ENCODE measurements around the gene PARD3. TPM values are rescaled to one million over a fixed set of nuclear protein-coding genes. Genes with fewer than 3 reads are reported as not detected.
A peak's percentile ranks its signal among the peaks of the same experiment; 100 is the strongest.

Gene PARD3
- total RNA-seq, 3 donors from 2014 or later = 39.5 to 87.9 (median 47.0) TPM

GRCh38 chr10:34205452-34205851 is 609.6 kb downstream of the PARD3 start:
- H3K4me3 ChIP-seq = no peak overlapping the region
- no peaks in the 10 kb centered on the region for H3K9me3 ChIP-seq
- no peaks in the 10 kb centered on the region for H3K36me3 ChIP-seq (ENCODE audit: low read depth)
- intact Hi-C loops (cut with DNase I, micrococcal nuclease) = no loop called here
- H3K4me1 ChIP-seq (ENCODE audit: low read depth) = peaks cover 7% of the 10 kb centered on the region
- TF ChIP-seq CTCF (IDR thresholded peaks at IDR 0.05) = no peak
- no peak for DNase-seq
- no peak for ATAC-seq

- Histone ChIP-seq H3K9me3 (no peaks in the 10 kb centered on the region), H3K36me3 (ENCODE audit: low read depth) (no peaks in the 10 kb centered on the region), H3K4me1 (ENCODE audit: low read depth) (peaks cover 7% of the 10 kb centered on the region), H3K4me3 (no peak overlapping the region)
- no peak for ATAC-seq
- no peak for TF ChIP-seq CTCF (IDR thresholded peaks at IDR 0.05)
- no peak for DNase-seq
- intact Hi-C loops (cut with DNase I, micrococcal nuclease) = no loop called here
Observed at GRCh38 chr10:34203966-34204630, 611.0 kb downstream of the PARD3 start.

GRCh38 chr10:34200355-34200901 is 614.7 kb downstream of the PARD3 start:
- TF ChIP-seq CTCF (IDR thresholded peaks at IDR 0.05) = no peak
- ATAC-seq (peak; percentile 18), DNase-seq (no peak)
- Histone ChIP-seq H3K4me1 (ENCODE audit: low read depth) (no peaks in the 10 kb centered on the region), H3K9me3 (no peaks in the 10 kb centered on the region), H3K4me3 (no peak overlapping the region), H3K36me3 (ENCODE audit: low read depth) (no peaks in the 10 kb centered on the region)
- intact Hi-C loops (cut with DNase I, micrococcal nuclease) = no loop called here

- ATAC-seq (no peak), DNase-seq (no peak)
- no peak for TF ChIP-seq CTCF (IDR thresholded peaks at IDR 0.05)
- Histone ChIP-seq H3K4me1 (ENCODE audit: low read depth) (no peaks in the 10 kb centered on the region), H3K9me3 (no peaks in the 10 kb centered on the region), H3K4me3 (no peak overlapping the region), H3K36me3 (ENCODE audit: low read depth) (no peaks in the 10 kb centered on the region)
- intact Hi-C loops (cut with DNase I, micrococcal nuclease) = no loop called here
Observed at GRCh38 chr10:34198953-34199352, 616.1 kb downstream of the PARD3 start.

- intact Hi-C loops (cut with DNase I, micrococcal nuclease) = no loop called here
- TF ChIP-seq CTCF (IDR thresholded peaks at IDR 0.05) = no peak
- no peaks in the 10 kb centered on the region for H3K9me3 ChIP-seq
- ATAC-seq = no peak
- no peak overlapping the region for H3K4me3 ChIP-seq
- no peaks in the 10 kb centered on the region for H3K4me1 ChIP-seq (ENCODE audit: low read depth)
- DNase-seq = no peak
- no peaks in the 10 kb centered on the region for H3K36me3 ChIP-seq (ENCODE audit: low read depth)
Observed at GRCh38 chr10:34196058-34196433, 619.0 kb downstream of the PARD3 start.
